C4-2B (cell line): ENCODE data around the gene EFHC2.
A peak's percentile ranks its signal among the peaks of the same experiment; 100 is the strongest.

Experiments
- H3K27ac ChIP-seq: fragments of 450-650 bp; 2 replicates; pipeline ENCODE4 v1.5.1; 2017
- ZFX ChIP-seq: fragments of 450-650 bp; IDR thresholded peaks from 2 replicates; pipeline ENCODE4 v1.6.1; 2017
- TF ChIP-seq, protein P1 (sequence below): fragments of 450-650 bp; conservative IDR thresholded peaks from 2 replicates; pipeline ENCODE4 v1.5.1; 2017; ENCODE audit warnings: mild to moderate bottlenecking

The EFHC2 gene

GRCh38 chrX:44143061-44143602 is 200.3 kb downstream of the EFHC2 start:
- no peak overlapping the region for H3K27ac ChIP-seq
- TF ChIP-seq, protein P1, sequence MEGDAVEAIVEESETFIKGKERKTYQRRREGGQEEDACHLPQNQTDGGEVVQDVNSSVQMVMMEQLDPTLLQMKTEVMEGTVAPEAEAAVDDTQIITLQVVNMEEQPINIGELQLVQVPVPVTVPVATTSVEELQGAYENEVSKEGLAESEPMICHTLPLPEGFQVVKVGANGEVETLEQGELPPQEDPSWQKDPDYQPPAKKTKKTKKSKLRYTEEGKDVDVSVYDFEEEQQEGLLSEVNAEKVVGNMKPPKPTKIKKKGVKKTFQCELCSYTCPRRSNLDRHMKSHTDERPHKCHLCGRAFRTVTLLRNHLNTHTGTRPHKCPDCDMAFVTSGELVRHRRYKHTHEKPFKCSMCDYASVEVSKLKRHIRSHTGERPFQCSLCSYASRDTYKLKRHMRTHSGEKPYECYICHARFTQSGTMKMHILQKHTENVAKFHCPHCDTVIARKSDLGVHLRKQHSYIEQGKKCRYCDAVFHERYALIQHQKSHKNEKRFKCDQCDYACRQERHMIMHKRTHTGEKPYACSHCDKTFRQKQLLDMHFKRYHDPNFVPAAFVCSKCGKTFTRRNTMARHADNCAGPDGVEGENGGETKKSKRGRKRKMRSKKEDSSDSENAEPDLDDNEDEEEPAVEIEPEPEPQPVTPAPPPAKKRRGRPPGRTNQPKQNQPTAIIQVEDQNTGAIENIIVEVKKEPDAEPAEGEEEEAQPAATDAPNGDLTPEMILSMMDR = no peak
- TF ChIP-seq ZFX = no peak

GRCh38 chrX:44130189-44130588 is 213.3 kb downstream of the EFHC2 start:
- H3K27ac ChIP-seq = no peak overlapping the region
- TF ChIP-seq, protein P1 = no peak
- no peak for TF ChIP-seq ZFX

GRCh38 chrX:44113337-44113736 is 230.1 kb downstream of the EFHC2 start:
- TF ChIP-seq, protein P1 = no peak
- no peak for TF ChIP-seq ZFX

DNA sequence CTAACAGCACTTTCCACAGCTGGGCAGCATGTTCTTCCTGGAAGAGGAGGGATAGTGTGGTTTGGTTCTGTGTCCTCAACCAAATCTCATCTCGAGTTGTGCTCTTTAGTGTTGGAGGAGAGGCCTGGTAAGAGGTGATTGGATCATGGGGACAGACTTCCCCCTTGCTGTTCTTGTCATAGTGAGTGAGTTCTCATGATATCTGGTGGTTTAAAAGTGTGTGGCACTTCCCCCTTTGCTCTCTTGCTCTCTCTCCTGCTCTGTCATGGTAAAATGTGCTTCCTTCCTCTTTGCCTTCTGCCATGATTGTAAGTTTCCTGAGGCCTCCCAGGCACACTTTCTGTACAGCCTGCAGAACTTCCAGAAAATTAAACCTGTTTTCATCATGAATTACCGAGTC is 236.6 kb downstream of the EFHC2 start:
- TF ChIP-seq, protein P1 = no peak
- no peak for TF ChIP-seq ZFX
- H3K27ac ChIP-seq = no peak overlapping the region

More at GRCh38 chrX:44113337-44113736, 230.1 kb downstream of the EFHC2 start:
- no peak overlapping the region for H3K27ac ChIP-seq

GRCh38 chrX:44105228-44105913 is 238.1 kb downstream of the EFHC2 start:
- TF ChIP-seq, protein P1 = peak; percentile 36
- no peak for TF ChIP-seq ZFX
- peak overlapping the region; percentile 27; the same call in 1 of the 2 replicates for H3K27ac ChIP-seq

GRCh38 chrX:44104699-44105098 is 238.8 kb downstream of the EFHC2 start:
- H3K27ac ChIP-seq = peak overlapping the region; percentile 27; the same call in 1 of the 2 replicates
- no peak for TF ChIP-seq ZFX
- TF ChIP-seq, protein P1 = no peak

DNA sequence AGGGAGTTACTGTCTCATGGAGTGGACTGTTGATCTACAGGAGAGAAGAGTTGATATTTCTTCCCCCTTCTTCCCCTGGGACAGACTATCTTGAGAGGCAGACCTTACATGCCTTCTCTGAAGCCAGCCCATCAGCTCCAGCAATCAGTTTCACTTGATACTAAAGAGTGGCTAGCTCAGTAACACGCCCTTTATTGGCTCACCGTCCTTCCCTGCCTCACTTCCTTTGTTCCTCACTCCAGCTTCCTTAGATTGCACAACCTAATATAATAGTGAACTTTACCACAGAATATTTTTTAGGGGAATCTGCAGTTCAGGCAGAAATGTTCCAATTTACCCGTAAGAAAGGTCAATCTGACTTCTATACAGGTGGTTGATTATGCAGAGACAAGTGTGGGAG is 242.2 kb downstream of the EFHC2 start:
- TF ChIP-seq, protein P1 = no peak
- no peak for TF ChIP-seq ZFX
- no peak overlapping the region for H3K27ac ChIP-seq
